CD4-positive, alpha-beta T cell treated with Interferon gamma for 1 hour (primary cell): ENCODE measurements around the gene ABCC1.
A peak's percentile ranks its signal among the peaks of the same experiment; 100 is the strongest.
"Not testable (repeated sequence)": the region's sequence is repeated elsewhere in the genome, so short reads cannot be mapped to it uniquely, and the experiment has no call there.

Experiments
- DNase-seq: peaks from one replicate; pipeline ENCODE4 v3.0.0-alpha.2; 2020

ABCC1 gene

DNA sequence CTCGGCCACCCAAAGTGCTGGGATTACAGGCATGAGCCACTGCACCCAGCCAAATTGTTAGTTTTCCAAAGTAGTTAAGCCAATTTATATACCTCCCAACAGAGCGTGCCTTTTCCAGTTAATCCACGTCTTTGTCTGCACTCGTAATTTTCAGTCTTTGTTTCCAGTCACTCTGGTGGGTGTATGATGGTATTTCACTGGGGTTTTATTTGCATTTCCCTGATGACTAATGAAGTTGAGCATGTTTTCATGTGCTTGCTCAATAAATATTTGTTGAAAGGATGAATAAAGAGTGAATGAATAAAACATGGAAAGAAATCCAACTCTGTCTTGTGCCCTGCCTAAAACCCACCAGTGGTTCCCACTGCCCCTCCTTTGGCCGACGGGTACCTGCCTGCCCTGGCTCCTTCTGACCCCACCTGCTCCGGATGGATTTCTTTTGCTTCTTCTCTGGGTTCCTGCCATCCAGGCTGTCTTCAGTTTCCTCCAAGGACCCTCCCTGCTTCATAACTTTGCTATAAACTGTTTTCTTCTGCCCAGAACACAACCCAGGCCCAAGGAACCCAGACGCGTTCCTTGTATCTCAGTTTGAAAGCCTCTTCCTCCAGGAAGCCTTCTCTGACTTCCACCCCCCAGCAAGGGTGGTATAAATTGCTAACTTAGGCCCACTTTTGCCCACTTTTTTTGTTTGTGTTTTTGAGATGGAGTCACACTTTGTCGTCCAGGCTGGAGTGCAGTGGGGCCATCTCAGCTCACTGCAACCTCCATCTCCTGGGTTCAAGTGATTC is 3.0 kb upstream of the ABCC1 start:
- no peak for DNase-seq

DNA sequence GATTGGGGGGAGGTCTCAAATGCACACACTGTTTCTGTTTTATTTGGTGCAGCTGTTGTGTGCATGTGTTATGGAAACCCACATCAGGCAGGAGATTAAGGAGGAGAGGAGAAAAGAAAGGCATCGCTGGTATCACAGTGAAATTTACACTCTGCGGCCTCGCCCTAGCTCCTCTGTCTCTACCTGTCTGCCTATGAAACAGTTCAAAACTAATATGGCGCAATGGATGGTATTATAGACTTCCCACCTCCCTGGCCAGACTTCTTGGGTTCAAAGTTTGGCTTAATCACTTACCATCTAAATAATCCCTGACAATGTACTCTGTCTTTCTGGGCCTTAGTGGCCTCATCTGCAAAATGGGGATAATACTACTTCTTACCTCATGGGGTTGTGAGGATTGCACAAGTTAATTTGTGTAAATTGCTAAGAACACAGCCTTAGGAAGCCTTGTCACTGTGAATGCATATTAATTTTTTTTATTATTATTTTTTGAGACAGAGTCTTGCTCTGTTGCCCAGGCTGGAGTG is 1.4 kb upstream of the ABCC1 start:
- no peak for DNase-seq

DNA sequence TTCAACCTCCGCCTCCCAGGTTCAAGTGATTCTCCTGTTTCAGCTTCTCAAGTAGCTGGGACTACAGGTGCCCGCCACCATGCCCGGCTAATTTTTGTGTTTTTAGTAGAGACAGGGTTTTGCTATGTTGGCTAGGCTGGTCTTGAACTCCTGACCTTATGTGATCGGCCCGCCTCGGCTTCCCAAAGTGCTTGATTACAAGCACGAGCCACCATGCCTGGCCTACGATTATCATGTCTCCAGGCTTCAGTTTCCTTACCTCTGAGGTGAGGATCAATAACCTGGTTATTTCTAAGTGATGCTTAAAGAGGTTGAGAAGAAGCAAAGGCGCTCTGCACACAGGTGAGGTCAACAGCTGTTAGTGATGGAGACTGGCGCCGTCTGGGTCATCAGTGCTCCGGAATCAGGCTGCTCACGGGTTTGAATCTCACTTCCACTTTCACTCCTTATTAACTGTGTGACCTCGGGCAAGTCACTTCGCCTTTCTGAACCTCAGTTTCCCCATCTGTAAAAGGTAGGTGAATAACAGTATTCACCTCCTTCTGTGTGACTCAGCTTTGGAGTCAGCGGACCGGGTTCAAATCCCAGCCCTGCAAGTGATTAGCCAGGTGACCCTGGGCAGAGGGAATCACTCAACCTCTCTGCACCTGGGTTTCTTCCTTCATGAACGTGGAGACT is 745 bp upstream of the ABCC1 start:
- peak; percentile 42 for DNase-seq

DNA sequence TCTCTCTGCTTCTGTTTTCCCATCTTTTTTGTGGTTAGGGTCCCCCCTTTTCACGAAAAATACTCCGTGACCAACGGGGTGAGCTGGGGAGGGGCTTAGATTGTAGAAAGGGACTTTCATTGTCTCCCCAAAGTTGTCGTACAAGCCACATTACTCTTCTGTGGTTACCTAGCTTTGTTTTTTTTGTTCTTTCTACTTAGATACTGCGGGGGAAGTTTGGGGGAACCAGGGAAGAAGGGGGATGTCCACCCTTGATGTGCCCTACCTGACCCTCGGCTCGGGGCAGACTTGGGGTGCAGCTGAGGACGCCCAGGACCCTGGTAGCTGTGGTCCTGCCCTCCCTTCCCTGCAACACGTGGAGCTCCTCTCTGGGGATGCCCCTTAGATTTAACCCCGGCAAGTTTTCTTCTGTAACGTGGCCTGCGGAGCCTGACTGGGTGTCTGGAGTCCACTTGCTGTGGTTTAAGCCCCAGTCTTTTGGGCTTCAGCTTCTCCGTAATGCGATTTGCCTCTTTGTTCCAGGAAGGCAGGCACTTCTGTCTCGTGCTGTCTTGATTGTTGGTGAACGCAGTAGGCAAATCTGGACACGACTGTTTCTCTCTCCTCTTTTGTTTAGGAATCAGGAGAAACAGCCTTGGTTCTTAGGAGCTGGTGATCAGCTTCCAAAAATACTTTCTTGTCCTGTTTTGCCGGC is 892 bp downstream of the ABCC1 start:
- peak; percentile 44 for DNase-seq

DNA sequence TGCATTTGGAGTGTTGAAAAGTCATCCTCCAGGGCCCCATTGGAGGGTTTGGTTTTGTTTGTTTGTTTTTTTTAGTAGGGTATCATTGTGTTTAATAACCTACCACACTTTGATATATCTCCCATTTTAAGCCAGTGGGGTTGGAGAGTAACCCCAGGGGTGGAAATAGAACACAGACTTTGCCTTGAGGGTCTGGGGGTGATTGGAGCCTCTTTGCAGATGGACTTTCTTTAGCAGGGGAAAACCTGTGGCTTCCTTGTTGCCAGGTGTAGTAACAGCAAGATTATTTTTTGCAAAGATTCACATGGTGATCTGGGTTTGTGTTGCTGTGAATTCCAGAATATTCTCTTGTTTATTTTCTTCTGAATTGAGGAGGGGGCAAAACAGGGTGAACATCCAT is 1.5 kb downstream of the ABCC1 start:
- DNase-seq, result no peak

DNA sequence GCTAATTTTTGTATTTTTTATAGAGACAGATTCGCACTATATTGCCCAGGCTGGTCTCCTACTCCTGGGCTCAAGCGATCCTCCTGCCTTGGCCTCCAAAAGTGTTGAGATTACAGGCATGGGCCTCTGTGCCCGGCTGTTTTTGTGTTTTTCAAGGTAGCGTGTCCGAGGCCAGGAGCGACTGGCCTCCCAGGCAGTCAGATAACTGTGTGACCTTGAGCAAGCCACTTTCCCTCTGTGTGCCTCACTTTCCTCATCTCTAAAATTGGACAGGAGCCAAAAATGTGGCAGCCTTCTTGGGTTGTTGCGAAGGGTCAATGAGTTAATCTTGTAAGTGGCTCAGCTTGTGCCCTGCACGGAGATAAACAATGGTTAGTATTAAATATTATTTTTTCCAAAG is 2.4 kb downstream of the ABCC1 start:
- no peak for DNase-seq

DNA sequence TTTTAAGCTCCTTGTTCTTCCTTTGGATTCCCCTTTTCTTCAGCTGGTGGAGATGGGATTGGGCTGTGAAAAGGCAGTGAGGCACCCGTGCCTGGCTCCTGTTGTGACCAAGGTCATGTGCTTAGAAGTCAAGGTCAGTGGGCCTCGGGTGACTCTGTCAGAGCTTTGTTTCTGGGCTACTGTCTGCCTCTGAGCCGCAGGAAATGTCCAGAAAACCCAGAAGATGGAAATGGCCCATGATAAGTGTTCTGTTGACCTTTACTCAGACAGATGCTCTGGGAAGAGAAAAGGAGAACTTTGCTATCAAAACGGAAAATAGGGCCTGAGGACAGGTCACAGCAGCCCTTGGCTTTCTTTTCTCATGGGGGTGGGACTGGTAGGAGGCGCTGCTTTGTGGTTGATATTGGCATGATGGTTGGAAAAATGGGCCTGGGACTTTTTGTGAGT is 2.9 kb downstream of the ABCC1 start:
- DNase-seq, result no peak

DNA sequence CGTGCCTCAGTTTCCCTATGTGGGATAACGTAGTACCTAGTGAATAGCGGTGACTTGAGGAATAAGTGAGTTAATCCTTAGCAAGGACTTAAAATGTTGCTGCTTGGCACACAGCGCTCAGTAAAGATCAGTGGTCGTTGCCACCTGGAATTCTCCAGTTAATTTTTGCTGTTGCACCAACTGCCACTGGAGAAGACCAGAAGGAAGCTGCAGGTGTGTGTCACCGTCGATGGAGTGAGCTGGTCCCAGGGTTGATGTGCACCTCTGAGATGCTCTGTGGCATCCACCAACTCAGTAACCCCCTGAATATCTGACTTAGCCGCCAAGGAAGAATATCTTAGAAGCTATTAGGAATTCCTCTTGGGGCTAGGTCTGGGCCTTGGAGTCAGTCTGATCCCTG is 4.1 kb downstream of the ABCC1 start:
- no peak for DNase-seq

DNA sequence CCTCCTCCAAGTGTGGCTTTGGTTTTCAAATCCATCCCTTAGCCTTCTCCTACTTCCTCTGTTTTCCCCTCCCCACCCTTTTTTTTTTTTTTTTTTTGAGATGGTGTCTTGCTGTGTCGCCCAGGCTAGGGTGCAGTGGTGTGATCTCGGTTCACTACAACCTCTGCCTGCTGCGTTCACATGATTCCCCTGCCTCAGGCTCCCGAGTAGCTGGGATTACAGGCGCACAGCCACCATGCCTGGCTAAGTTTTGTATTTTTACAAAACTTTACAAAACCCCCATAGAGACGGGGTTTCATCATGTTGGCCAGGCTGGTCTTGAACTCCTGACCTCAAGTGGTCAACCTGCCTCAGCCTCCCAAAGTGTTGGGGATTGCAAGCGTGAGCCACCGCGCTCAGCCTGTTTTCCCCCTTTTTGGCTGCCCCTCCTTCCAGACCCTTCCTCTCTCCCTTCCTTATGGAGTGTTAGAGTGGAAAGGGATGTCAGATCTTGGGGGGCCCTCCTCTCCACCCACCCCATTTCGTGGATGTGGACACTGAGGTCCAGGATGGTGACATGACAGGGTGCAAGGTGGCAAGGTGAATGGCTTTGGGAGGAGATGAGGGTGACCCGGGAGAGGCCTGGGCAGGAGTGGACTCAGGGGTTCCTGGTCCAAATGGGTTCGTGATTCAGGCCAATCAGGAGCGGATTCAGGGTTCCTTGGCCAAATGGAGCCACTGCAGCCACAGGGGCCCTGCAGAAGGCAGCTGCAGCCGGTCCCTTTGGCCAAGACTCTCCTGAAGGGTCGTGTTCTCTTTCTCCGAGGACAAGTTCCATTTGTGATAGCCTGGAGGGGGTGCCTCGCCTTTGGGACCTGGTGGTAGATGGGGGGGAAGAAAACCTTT is 4.8 kb downstream of the ABCC1 start:
- no peak for DNase-seq

DNA sequence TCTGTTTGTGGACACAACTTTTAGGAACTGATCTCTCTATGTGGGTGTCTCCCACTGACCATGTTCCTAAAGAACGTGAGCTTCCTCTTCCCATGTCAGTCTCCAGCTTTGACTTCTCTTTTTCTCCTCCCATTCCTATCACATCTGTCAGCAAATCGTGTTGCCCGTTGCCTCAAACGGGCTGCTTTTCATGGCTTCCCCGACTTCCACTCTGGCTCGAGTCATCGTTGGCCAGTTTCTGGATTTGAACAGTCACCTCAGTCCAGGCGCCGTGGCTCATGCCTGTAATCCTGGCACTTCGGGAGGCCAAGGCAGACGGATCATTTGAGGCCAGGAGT is 5.4 kb downstream of the ABCC1 start:
- DNase-seq, result no peak

DNA sequence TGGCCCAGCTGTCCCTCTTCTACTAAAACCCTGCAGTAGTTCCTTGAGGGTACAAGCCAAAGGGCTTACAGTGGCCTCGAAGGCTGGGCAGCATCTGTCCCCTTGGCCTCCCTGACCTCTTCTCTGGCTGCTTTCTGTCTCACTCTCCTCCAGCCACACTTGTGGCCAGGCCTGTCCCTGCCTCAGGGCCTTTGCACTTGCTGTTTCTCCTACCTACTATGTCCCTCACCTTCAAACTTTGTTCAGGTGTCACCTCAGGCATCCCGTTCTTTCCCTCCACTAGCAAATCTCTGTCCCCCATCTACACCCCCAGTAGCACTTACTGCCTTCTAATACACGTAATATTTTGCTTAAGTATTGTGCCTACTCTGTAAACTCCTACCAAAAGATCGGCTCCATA is 6.0 kb downstream of the ABCC1 start:
- no peak for DNase-seq

DNA sequence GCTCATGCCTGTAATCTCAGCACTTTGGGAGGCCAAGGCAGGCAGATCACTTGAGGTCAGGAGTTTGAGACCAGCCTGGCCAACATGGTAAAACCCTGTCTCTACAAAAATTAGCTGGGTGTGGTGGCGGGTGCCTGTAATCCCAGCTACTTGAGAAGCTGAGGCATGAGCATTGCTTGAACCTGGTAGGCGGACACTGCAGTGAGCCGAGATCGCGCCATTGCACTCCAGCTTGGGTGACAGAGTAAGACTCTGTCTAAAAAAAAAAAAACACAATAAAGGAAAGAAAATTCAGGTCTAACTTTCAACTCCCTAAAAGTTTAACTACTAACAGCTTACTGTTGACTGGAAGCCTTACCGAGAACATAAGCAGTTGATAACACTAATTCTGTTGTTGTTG is 6.7 kb downstream of the ABCC1 start:
- DNase-seq, result not testable (repeated sequence)

DNA sequence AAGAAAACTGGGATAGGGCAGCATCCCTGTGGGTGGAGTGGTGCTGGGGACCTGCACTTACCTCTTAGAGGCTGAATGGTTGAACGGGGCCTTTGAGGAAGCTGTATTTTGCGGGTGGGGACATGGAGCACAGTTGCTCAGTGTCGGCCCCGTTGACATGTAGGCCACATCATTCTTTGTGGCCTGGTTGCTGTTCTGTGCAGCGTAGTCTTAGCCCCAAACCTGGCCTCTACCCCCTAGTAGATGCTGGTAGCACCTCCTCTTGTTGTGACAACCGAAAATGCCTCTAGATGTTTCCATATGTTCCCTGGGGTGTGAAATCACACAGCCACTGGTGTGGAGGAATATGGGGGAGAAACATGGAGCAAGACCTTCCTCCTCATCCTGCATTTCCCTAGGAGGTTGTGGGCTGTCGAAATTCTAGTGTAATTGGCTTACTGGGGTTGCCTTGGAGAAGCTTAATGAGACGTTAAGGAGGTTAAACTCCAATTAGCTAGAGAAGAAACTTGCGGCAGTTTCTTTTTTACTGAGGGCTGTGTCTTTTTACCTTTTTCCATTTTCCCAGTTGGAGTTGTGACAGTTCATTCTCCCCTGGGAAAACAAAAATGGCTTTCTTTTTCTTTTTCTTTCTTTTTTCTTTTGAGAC is 9.4 kb downstream of the ABCC1 start:
- DNase-seq, result no peak

DNA sequence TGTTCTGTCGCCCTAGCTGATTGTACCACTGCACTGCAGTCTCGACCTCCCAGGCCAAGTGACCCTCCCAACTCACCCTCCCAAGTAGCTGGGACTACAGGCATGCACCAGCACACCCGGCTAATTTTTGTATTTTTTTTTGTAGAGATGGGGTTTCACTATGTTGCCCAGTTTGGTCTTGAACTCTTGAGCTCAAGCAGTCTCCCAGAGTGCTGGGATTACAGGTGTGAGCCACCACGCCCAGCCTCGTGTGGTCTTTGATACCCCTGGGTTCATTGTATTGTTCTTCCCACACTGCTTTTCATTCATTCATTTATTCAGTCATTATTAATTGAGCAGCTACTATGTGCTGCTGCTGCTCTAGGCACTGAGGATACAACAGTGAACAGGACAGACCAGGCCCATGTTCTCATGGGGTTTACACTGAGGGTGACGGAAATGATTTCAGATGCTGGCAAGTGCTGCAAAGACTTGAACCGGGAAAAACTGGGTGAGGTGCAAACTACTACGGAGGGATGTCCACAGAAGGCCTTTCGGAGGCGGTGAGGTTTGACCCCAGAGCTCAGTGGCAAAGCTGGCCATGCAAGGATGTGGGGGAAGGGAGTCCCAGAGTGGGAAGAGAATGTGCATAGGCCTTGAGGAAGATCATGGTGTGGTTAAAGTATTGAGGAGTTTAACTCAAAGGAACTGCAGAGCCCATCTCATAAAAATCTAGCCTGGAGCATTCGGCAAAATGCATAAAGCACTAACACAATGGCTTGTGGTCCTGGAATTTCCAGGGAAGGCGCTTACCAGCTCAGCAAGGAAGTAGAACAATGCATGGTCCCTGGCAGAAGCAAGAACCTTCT is 10.9 kb downstream of the ABCC1 start:
- DNase-seq, result no peak

DNA sequence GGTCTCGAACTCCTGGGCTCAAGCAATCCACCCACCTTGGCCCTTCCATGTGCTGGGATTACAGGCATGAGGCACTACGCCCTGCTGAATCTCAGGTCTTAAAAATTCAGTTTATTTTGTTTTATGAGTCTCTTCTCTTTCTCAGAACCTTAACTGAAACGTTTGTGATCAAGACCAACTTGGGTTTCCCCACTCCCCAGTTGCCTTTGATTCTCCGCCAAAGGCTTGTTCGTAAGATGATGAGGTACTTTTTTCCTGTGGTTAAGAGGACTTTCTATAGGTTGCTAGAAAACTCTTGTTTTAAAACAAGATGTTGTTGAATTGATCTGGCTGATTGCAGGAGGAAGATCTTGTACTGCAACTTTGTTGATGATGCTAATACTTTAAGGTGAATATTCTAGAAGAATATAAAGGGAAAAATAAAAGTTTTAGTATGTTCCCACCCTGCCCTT is 11.7 kb downstream of the ABCC1 start:
- peak; percentile 79 for DNase-seq

DNA sequence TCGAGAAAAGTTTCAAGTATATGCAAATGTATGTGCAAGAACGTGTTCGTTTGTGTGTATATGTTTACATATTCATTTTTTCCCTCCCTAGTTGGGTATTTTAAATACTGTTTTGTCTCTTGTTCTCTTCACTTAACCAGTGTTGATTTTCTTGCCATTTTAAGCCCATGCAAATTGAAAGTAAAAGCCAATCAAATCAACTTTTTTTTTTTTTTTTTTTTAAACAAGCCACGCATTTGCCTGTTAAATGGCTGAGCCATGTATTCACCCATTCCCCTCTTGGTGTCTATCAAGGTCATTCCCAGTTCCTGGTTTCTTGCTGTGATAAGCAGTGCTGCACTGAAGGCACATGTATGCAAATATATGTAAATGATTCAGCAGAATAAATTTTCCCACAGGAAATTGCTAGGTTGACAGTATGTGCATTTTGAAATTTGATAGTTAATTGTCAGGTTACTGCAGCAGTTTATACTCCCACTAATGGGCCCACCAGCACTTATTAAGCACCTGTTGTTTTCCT is 12.2 kb downstream of the ABCC1 start:
- DNase-seq, result no peak

DNA sequence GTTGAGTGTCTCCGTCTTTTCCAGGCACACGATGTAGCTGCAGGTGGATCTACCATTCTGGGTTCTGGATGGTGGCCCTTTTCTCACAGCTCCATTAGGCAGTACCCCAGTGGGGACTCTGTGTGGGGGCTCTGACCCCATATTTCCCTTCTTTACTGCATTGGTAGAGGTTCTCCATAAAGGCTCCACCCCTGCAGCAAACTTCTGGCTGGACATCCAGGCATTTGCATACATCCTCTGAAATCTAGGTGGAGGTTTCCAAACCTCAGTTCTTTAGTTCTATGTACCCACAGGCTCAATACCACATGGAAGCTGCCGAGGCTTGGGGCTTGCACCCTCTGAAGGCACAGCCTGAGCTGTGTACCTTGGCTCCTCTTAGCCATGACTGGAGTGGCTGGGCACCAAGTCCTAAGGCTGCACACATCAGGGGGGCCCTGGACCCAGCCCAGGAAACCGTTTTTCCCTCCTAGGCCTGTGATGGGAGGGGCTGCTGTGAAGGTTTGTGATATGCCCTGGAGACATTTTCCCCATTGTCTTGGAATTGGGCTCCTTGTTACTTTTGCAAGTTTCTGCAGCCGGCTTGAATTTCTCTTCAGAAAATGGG is 14.0 kb downstream of the ABCC1 start:
- no peak for DNase-seq

DNA sequence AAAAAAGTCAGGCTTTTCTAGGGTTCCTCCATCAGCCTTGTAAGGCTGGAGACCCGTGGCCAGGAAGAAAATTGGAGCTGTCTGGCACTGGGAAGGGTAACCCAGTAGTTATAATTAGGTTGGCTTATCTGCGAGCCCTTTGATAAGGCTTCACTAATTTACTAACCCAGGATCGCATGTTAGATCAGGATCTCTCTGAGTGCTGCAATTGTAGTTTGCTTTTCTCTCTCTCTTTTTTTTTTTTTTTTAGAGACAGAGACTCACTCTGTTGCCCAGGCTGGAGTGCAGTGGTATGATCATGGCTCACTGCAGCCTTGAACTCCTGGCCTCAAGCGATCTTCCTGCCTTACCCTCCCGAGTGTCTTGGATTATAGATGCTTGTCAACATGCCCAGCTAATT is 17.0 kb downstream of the ABCC1 start:
- DNase-seq, result no peak

DNA sequence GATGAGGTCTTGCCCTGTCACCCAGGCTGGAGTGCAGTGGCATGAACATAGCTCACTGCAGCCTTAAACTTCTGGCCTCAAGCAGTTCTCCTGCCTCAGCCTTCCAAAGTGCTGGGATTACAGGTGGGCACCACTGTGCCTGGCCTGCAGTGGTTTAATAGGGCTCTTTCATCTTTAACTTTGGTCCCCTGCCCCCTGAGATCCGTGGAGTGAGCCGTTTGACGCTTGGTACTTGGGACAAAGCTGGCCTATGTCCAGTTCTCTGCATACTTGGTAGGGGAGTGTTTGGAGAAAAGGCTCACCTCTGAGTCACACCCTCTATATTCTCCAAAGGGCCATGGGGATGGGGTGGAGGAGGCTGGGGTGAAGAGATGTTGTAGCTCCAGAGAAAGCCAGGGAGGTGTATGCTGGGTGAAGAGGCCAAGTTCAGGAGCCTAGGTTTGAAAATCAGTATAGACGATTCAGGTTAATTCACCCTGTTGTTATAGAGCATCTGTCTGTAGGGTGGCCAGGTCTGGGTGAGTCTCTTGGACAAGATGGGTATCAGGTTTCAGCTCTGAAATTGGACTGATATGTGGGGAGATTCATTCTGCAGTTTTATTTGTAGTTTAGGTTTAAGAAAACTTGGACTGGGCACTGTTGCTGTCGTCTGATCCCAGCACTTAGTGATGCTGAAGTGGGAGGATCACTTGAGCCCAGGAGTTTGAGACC is 17.6 kb downstream of the ABCC1 start:
- DNase-seq, result no peak
